ENCODE results near the gene ADGRG6.
A peak's percentile ranks its signal among the peaks of the same experiment; 100 is the strongest.

Gene ADGRG6

DNA sequence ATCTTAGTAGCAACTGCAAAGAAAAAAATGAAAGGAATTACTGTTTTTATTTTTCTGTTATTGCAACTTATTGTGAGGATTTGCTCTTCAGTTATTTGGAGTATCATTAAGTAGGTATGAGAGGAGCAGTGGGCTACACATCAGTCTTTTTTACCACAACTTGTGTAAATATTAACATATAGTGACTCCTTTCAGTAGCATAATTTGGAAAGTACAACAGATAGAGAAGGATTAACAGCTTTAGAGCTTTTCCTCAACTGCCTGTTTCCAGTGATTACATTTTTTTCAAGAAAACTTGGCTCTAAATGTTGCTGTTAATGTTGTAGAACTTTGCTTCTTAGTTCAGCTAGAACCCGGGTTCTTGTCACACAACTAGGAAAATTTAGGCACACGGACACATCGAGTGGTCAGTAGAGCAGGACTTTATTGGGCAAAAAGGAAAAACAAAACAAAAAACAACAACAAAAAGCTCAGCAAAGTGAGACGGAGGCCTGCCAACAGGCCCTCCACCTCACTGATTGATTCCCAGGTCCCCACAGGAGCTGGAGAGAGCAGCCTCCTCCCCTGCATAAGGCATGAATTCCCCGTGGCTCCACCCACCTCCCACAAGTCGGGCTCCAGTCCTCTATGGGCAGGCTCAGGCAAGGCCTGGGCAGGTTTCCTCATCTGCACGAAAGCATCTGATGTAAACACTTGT lies 75.1 kb downstream of the ADGRG6 start:
- DNase-seq (ENCODE audit: low read depth), result no peak

DNA sequence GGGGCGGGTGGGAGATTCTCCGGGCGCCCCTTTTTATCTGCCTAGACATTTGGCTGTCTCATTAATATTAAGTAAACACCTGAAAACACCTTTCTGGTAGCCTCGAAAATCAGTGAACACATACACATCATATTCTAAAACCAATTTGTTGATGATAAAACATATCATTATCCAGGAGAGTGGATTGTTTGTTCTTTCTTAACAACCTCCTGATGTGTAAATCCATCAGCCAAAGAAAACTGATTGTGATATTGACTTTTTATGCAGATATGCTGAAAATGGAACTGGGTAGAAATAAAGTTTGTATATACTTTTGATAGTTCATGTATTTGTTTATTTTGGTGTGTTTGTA lies 75.7 kb downstream of the ADGRG6 start:
- no peak for DNase-seq (ENCODE audit: low read depth)

DNA sequence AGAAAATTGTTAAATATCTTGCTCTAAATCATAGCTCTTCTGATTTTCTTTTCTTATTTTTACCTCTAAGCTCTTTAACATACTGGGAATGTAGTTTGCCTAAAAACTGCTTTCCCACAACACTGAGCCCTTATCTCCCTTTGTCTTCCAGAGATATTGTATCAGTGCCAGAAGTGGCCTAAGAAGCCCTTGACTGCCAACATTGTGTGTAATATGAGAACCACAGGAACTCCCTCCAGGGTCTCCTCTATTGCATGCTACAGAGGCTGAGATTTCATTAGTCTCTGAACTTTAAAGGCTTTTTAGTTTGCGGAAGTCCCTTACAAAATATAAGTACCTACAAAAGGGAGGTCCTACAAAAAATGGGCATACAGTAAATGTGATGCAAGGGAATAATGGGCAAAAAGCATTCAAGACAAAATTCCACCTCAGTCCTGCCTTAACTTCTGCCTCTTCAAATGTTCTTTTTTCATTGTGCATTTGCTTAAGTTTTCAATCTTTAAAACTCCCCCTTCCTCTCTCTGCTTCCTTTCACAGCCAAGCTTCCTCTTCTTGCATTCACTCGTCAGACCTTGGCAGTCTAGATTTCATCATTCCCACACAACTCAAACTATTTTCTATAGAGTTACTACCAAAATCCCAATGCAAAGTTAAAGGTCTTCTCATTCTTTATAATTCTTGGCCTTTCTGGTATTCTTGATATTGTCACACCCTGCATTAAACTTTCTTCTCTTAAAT lies 76.5 kb downstream of the ADGRG6 start:
- DNase-seq (ENCODE audit: low read depth), result peak; percentile 75

DNA sequence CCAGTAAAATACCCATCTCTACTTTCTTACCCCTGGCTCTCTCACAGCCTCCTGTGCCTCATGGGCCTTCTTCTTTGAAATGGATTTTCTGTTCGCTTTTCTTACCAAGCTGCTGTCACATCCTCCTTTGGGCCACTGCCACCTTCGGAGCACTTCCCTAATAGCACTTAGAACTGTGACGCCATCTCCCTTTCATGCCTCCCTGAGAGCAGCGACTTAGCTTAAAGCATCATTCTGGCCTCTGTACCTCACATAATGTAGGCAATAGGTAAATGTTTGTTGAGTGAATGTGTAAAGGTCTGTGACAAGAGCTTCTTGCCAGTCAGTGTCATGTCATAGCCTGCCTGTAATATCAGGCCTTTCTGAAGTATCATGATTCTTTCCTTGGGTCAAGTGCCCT lies 78.8 kb downstream of the ADGRG6 start:
- DNase-seq (ENCODE audit: low read depth), result no peak

DNA sequence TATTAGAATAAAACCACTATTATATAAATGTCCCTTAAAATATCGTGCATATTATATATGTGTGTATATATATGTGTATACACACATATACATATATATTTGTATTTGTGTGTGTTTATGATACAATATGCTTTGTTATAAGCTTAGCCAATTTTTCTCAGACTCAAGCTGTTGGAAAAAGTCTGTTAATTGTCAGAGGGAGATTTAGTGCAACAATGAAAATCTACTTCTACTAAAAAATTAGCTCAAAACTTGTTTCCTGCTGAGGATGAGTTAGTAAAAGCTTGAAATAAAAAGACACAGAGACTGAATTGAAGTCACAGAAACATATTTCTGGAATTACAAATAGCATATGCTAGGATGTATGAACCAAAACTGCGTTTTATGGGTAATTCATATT lies 79.4 kb downstream of the ADGRG6 start:
- no peak for DNase-seq (ENCODE audit: low read depth)

DNA sequence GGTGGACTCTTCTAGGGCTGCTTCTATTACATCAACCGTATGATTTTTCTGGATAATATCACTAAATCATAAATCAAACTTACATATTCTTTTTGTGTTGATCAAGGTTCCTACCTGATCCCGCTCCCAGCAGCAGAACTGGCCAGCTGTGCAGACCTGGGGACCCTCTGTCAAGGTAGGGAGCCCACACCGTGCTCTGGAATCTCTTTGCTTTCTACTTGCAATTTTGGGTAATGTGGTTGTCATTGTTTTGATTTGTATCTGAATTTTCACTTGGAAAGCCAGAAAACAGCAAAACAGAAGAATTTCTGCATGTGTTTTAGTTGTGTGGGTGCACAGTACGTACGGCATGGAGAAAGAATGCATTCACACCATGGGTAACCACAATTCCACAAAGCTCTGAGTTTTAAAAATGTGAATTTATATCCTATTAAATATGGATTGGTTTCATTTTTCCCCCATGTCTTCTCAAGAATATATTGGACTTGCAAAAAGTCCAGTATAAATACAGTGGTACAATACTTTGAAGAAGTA lies 80.1 kb downstream of the ADGRG6 start:
- no peak for DNase-seq (ENCODE audit: low read depth)

DNA sequence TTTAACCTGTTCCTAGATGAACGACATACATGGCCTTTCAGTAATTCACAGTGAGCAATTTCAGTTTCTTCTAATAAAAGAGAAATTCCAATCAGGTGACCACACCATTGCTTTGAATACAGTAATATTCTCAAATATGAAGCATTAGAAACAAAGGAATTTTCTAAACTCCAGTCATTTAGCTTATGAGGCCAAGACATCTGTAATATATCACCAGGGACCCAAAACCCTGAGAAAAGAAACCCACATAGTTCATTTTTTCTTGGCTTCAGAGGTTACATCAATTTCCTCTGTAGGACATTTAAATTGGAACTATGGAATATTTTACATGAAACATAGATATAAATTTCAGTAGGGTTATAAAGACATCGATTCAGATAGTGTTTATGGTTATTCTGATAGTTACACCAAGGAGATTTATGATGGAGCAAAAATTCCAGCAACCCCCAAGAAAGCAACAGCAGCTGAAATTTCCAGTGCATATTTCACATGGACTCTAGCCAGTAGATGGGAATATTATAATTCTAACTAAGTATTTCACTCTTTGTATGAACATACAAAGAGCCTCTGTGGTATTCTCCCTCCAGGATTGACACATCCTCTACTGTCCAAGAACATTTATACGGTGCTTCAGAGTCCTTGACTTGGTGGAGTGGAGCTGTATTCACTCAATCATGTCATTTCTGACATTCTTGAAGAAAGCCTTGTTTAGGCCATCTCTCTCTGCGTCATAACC lies 82.9 kb downstream of the ADGRG6 start:
- no peak for DNase-seq (ENCODE audit: low read depth)

DNA sequence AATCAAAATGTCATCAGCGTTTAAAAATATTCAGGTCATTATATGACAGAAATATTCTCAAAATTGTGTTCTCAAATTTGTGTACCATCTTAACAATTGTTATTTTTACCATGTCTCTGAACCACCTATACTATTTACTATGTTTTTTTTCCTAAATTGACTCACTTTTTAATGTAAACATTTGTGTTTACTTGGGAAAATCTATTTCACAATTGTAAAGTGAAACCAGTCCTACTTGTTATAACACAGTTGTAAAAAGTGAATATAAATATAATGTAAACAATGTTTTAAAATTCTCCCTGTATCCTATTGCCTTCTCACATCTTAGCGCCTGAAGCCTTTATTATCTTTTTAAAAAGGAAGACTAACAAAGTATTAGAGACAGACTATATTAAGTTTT lies 83.5 kb downstream of the ADGRG6 start:
- no peak for DNase-seq (ENCODE audit: low read depth)

DNA sequence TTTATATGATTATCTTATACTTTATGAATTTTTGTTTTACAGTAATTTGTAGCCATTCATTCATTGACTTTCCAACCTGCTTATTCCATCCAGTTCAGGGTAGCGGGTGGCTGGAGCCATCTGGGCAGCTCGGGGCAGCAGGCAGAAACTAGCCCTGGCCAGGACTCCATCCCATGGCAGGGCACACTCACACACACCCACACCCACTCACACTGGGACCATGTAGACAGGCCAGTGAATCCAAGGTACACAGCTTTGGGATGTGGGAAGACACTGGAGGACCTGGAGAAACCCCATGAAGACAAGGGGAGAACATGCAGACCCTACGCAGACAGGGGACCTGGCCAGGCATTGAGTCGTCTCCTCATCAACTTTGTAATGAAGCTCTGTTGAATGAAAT lies 84.8 kb downstream of the ADGRG6 start:
- DNase-seq (ENCODE audit: low read depth), result no peak

DNA sequence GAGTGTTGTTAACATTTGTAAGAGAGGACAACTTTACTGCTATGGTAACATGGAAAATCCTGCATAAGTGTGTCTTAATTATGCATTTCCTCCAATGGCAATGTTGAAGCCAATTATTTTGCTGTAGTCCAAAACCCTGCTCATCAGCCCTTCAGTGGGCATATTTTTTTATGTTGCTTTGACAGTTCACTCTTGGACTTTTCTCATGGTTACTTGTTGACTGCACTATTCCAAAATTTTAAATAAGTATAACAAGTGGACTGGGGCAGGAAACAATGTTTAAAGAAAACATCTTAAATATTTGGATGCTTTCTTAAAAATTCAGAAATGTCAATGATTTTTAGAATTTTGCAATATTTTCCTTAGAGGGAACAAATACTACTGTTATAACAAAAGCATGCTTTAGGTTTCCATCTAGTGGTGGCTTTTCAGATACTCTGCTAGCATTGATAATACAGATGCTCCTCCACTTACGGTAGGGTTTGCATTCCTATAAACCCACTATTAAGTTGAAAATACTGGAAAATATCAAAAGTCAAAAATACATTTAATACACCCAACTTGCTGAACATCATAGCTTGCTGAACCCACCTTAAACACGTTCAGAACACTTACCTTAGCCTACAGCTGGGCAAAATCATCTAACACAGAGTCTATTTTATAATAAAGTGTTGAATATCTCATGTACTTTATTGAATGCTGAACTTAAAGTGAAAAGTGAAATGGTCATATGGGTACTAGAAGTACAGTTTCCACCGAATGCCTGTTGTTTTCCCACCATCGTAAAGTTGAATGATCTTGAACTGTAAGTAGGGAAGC lies 86.4 kb downstream of the ADGRG6 start:
- peak; percentile 43 for DNase-seq (ENCODE audit: low read depth)

DNA sequence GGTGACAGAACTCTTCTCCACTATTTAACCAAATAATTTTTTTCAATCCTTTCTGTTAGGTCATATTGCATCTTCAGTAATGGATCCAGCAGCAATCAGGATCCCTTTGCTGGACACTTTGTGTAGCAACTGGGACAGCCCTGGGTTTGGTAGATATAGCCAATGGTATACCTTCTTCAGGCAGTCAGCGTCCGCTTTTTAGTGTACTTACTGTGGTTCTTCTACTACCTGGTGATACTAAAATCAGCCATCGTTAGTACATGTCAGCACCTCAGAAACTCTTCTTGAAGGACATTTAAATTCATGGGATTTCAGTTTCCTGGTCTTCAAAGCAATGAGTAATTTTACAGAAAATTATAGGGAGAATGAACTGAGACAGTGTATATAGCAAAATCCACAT lies 93.5 kb downstream of the ADGRG6 start:
- DNase-seq (ENCODE audit: low read depth), result no peak

DNA sequence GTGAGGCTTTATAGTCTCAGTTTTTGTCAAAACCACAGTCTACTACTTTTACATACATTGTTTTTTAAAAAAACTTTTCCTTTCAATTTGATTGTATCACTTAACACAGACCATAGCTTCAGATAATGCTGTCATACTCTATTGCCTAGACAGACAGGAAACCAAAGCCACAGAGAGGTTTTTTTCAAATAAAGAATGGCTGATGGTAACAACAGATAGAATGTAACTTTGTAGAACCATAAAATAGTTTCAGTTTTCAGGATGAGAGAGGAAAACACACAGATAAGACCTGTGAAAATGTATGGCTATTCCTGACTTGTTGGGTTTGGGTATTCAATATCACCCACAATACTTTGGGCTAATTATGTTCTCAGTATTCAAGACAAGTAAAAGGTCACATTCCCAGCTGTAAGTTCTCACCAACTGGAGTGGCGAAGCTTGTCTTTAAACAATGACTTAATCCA lies 94.0 kb downstream of the ADGRG6 start:
- DNase-seq (ENCODE audit: low read depth), result no peak

DNA sequence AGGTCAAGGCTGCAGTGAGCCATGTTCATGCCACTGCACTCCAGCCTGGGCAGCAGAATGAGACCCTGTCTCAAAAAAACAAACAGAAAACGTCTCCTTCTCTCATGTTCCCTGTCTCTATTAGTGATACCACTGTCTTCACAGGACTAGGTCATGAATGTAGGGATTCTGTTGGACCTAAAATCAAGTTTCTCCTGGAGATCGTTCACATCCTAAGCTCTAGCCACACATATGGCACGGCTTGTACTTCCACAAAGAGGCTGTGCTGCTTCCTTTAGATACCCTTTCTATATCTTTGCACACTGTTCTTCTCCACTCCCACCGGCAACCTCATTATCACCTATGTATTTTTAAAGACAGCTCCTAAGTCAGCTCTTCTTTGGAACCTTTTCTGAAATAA lies 96.5 kb downstream of the ADGRG6 start:
- no peak for DNase-seq (ENCODE audit: low read depth)

DNA sequence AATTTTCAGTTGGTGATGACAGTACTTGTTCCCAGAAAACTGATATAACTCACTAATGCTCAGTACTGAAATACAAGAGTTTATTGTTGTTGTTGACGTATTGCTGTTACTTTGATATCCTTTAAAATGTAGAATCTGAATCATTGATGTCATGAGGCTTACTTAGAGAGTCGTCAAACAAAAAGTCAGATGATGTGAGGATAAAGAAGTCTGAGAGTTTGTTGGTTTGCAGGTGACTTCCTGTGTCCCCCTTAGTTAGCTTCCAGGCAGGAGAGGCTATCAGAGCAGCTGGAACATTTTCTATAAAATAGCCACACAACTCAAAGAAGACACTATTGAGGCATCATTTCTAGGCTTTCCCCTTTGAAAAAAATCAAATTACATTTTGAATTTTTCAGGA lies 97.9 kb downstream of the ADGRG6 start:
- no peak for DNase-seq (ENCODE audit: low read depth)

DNA sequence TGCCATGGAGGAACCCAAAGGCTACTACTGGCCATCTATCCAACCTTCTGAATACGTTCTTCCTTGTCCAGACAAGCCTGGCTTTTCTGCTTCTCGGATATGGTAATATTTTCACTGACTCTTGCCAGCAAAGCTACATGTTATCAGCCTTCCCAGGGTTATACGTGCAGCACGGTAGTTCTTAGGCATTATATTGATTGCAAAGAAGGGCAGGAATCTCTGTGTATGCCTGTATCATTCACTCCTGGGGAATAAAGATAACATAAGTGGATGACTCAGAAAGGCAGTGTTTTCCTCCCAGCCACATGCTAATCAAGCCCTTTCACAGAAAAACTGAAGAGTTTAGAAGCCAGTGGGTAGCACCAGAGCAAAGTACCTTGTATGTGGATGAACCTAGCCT lies 98.7 kb downstream of the ADGRG6 start:
- DNase-seq (ENCODE audit: low read depth), result no peak

DNA sequence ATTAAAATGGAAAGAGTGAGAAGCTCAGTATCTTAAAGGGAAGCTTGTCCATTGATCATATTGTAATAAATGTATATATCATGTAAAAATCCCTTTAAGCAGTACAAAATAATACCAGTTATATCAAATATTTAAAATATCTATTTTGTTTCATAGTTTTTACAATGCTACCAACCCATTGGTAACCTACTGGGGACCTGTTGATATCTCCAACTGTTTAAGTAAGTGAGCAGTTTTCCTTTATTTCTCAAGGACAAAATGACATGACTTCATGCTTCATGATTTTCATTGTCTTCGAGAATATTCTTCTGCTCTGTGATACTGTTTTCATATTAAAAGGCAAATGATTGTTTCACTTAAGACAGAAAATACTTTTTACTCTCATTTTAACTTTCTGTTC lies 100.0 kb downstream of the ADGRG6 start:
- DNase-seq (ENCODE audit: low read depth), result no peak

DNA sequence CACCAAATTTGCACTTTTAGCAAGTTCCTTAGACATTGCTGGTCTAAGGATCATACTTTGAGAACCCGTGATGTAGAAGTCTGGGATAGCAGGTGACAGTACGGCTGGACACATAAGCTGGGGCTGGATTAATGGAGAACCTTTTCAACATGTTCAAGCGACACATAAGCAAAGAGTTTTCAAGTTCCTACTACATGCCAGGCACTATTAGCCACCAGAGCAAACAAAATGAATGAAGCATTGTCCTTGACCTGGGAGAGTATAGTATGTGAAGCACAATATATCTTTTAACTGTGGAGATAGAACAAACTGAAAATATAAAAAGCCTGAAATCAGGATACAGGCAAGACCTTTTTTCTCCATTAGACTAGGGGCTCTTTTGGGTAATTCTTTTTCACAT lies 102.9 kb downstream of the ADGRG6 start:
- DNase-seq (ENCODE audit: low read depth), result no peak

DNA sequence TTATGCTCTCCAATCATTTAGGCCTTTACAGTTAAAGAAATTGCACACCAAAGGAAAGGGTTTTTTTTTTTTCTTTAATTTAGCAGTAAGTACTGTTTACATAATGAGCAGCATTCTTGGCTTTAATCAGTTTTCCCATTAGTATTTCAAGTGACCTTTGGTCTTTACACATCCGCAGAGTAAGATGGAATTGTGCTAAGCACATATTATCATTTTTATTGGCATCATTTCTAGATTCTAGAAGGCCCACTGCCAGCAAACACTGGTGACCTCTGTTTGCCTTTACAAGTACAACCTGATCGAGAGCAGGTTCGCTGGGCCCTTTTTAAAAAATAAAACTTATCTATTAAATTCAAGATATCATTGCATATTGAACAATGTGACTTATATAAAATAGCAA lies 104.3 kb downstream of the ADGRG6 start:
- no peak for DNase-seq (ENCODE audit: low read depth)

DNA sequence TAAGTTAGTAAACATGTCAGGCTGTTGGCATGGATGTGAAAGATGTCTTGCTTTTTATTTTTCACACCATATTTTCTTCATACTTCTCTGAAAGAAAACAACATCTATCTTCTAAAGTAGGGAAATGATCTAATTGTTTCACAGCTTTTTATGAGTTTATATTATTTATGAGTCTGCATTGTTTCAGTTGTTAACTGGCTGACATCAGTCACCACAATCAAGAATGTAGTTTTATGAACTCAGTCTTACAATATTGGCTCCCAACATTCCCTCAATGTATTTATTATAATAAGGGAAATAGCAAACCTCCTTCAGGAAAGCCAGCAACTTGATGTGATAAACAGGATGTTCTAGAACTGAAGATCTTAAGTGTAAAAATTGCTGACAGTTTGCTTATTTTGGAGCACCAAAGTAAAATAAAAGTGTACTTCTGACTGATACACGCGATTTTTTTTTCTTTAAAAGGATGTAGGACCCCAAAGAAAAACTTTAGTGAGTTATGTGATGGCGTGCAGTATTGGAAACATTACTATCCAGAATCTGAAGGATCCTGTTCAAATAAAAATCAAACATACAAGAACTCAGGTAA lies 106.0 kb downstream of the ADGRG6 start:
- DNase-seq (ENCODE audit: low read depth), result no peak

DNA sequence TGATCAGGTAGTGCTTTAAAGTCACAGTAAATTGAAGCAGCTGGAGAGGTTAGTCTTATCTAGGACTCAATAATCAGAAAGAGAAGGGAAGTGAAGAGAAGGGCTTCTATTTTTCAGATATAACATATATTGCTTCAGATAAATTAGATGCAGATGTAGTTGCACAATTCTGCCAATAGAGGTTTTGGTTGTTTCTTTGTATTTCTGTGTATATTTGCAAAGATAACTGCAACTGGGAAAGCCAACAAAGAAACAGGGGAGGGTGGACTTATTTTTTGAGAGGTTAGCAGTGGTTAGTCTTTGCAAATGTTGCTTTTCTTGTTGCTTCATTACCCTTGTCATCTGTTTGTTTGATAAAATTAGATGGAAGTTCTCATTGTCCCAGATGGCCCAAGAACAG lies 106.6 kb downstream of the ADGRG6 start:
- peak; percentile 10 for DNase-seq (ENCODE audit: low read depth)

DNA sequence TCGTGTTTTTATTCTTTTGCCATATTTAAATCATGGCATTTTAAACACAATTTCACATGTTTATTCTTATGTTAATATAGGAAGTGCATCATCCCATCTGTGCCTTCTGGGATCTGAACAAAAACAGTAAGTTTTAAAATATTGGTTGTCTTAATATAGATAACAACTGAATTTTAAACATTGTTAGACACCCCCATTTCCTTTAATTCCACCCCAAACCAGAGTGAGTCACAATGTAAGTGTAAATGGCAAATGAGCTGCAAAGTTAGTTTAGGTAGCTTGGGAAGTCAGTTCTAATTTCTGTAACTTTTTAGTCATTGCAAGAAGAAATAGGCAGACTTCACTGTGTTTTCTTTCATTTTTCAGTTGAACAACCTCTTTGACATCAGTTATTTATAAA lies 108.0 kb downstream of the ADGRG6 start:
- no peak for DNase-seq (ENCODE audit: low read depth)

DNA sequence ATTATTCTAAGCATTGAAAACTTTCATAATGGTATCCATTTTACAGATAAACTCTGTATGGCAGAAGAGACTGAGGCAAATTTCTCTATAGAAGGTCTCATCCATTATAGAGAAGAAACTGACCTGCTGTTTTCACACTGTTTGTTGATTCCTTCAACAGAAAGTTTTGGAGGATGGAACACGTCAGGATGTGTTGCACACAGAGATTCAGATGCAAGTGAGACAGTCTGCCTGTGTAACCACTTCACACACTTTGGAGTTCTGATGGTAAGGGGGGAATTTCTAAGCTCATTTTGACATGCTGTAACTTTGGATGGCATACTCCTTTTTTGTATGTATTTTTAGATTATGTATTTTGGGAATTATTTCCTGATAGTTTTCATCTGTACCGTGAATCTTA lies 109.3 kb downstream of the ADGRG6 start:
- DNase-seq (ENCODE audit: low read depth), result no peak
